HCT116 (cell line): ENCODE data around the gene CHST11.

ENCODE experiments used
- JUND ChIP-seq: IDR thresholded peaks from 2 replicates; pipeline ENCODE4 v1.6.1; 2012
- TF ChIP-seq, protein P1 (sequence below): IDR thresholded peaks from 2 replicates; pipeline ENCODE4 v1.6.1; 2011; ENCODE audit warnings: mild to moderate bottlenecking, low read length, moderate library complexity; ENCODE audit not compliant: insufficient replicate concordance; ENCODE audit errors: extremely low read depth
- TF ChIP-seq, protein P2 (sequence below): IDR thresholded peaks from 2 replicates; pipeline ENCODE4 v1.6.1; 2012
- TF ChIP-seq, protein P3 (sequence below), 3 experiments: fragments of 200-600 bp in 1 of 3; sonication (generic) in 1 of 3; IDR thresholded peaks in 2 of 3; conservative IDR thresholded peaks in 1 of 3; 2 replicates each; pipeline ENCODE4 v1.5.1; 2012 to 2017; ENCODE audit warnings: low read depth in 2 of 3, low read length in 2 of 3, antibody characterized with exemption in 1 of 3, borderline replicate concordance in 1 of 3, control low read depth in 1 of 3, mild to moderate bottlenecking in 1 of 3, mixed read lengths in 1 of 3, mixed run types in 1 of 3, moderate library complexity in 1 of 3; ENCODE audit not compliant: insufficient read depth in 1 of 3

DNA sequence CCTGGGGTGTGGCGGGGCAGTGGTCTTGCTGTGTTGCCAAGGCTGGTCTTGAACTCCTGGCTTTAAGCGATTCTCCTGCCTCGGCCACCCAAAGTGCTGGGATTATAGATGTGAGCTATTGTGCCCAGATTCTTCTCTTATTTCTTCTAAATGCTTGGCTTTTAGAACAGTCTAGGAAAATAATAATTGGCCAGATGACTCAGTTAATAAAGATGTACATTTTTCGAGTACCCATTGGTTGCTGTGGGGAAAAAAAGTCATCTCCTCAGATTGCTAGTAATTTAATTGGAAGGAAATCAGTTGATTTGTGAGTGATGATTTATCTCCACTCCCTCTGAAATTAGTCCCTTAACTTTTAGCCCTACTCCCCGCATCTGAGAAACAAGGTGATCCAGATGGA is 45.5 kb downstream of the CHST11 start:
- TF ChIP-seq, protein P1, sequence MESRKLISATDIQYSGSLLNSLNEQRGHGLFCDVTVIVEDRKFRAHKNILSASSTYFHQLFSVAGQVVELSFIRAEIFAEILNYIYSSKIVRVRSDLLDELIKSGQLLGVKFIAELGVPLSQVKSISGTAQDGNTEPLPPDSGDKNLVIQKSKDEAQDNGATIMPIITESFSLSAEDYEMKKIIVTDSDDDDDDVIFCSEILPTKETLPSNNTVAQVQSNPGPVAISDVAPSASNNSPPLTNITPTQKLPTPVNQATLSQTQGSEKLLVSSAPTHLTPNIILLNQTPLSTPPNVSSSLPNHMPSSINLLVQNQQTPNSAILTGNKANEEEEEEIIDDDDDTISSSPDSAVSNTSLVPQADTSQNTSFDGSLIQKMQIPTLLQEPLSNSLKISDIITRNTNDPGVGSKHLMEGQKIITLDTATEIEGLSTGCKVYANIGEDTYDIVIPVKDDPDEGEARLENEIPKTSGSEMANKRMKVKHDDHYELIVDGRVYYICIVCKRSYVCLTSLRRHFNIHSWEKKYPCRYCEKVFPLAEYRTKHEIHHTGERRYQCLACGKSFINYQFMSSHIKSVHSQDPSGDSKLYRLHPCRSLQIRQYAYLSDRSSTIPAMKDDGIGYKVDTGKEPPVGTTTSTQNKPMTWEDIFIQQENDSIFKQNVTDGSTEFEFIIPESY = no peak
- TF ChIP-seq, protein P2, sequence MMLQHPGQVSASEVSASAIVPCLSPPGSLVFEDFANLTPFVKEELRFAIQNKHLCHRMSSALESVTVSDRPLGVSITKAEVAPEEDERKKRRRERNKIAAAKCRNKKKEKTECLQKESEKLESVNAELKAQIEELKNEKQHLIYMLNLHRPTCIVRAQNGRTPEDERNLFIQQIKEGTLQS = no peak
- TF ChIP-seq, protein P3, sequence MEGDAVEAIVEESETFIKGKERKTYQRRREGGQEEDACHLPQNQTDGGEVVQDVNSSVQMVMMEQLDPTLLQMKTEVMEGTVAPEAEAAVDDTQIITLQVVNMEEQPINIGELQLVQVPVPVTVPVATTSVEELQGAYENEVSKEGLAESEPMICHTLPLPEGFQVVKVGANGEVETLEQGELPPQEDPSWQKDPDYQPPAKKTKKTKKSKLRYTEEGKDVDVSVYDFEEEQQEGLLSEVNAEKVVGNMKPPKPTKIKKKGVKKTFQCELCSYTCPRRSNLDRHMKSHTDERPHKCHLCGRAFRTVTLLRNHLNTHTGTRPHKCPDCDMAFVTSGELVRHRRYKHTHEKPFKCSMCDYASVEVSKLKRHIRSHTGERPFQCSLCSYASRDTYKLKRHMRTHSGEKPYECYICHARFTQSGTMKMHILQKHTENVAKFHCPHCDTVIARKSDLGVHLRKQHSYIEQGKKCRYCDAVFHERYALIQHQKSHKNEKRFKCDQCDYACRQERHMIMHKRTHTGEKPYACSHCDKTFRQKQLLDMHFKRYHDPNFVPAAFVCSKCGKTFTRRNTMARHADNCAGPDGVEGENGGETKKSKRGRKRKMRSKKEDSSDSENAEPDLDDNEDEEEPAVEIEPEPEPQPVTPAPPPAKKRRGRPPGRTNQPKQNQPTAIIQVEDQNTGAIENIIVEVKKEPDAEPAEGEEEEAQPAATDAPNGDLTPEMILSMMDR (IDR thresholded peaks at IDR 0.05 in 2 of 3, conservative IDR thresholded peaks at IDR 0.05 in 1 of 3; ENCODE audit: borderline replicate concordance in 1 of 3, insufficient read depth in 1 of 3, low read depth in 2 of 3, low read length in 2 of 3) = no peak
- TF ChIP-seq JUND = no peak
